Urinary bladder (tissue), 4 donors: ENCODE results near the gene CYFIP1. TPM values are rescaled to one million over a fixed set of nuclear protein-coding genes. Genes with fewer than 3 reads are reported as not detected.

Experiments
- DNase-seq: peaks from one replicate; pipeline ENCODE4 v3.0.0-alpha.2; 2015; ENCODE audit errors: extremely low spot score
- H3K27ac ChIP-seq: one replicate; pipeline ENCODE4 v1.5.1; 2013; ENCODE audit warnings: low read depth, mild to moderate bottlenecking, moderate library complexity
- H3K36me3 ChIP-seq: one replicate; pipeline ENCODE4 v1.6.1; 2013; ENCODE audit warnings: mild to moderate bottlenecking, moderate library complexity; ENCODE audit not compliant: insufficient read depth
- H3K4me1 ChIP-seq: one replicate; pipeline ENCODE4 v1.6.1; 2013; ENCODE audit warnings: mild to moderate bottlenecking, moderate library complexity; ENCODE audit not compliant: insufficient read depth
- H3K4me3 ChIP-seq: one replicate; pipeline ENCODE4 v1.5.1; 2013; ENCODE audit warnings: low read depth, low read length
- WGBS: extraction: QIAGEN DNeasy Blood & Tissue Kit; methylation state at CpG from one replicate; pipeline ENCODE4 v1.1.7; 2013; 5-methylcytosine and 5-hydroxymethylcytosine counted together
- polyA plus RNA-seq: library from polyadenylated mRNA; stranded (reverse); fragments of 200-250 nt; gene quantifications from one replicate; pipeline ENCODE4 v1.2.3, GENCODE V29; 2013
- total RNA-seq: library from RNA; depleted of rRNA; stranded (reverse); fragments of >200 nt; gene quantifications from one replicate; pipeline ENCODE4 v1.2.3, GENCODE V29; 2014
- donor health status: healthy with polysubstance abuse.
- donor health status: healthy.

The CYFIP1 gene
- total and polyA plus RNA-seq, 2 donors: 49.6 to 85.0 TPM

GRCh38 chr15:22878103-22878502 lies 102.1 kb downstream of the CYFIP1 start:
- no peak overlapping the region for H3K4me3 ChIP-seq
- no peaks in the 10 kb centered on the region for H3K4me1 ChIP-seq
- no peak for DNase-seq
- WGBS: 90% methylated on average over 10 of the region's 10 CpGs
- H3K27ac ChIP-seq: no peak overlapping the region
- peaks cover 6% of the 10 kb centered on the region for H3K36me3 ChIP-seq

- Histone ChIP-seq H3K4me1 (no peaks in the 10 kb centered on the region), H3K4me3 (no peak overlapping the region), H3K27ac (no peak overlapping the region), H3K36me3 (peaks cover 6% of the 10 kb centered on the region)
- DNase-seq: no peak
- WGBS: 96% methylated on average over 8 of the region's 8 CpGs
Measured at GRCh38 chr15:22877607-22878006, 102.6 kb downstream of the CYFIP1 start.

DNA sequence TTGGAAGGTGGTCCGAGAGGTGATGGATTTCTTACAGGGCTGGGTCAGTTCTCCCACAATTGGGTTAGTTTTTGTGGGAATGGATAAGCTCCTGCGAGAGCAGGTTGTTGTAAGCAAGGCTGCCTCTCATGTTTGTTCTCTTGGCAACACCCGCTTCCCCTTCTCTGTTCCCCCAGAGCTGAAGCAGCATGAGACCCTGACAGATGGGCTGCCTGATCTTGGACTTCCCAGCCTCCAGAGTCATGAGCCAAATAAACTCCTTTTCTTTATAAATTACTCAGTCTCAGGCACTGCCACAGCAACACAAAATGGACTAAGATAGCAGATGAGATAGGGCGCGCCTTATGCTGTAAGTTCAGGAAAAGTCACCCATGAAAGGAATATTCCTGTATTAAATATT lies 103.1 kb downstream of the CYFIP1 start:
- Histone ChIP-seq H3K36me3 (peaks cover 5% of the 10 kb centered on the region), H3K4me3 (no peak overlapping the region), H3K4me1 (no peaks in the 10 kb centered on the region), H3K27ac (no peak overlapping the region)
- no peak for DNase-seq
- WGBS: 97% methylated on average over 5 of the region's 5 CpGs

GRCh38 chr15:22874966-22875365 lies 105.2 kb downstream of the CYFIP1 start:
- Histone ChIP-seq H3K27ac (no peak overlapping the region), H3K4me3 (no peak overlapping the region), H3K4me1 (no peaks in the 10 kb centered on the region), H3K36me3 (peaks cover 2% of the 10 kb centered on the region)
- 95% methylated on average over 7 of the region's 7 CpGs for WGBS
- DNase-seq: no peak

DNA sequence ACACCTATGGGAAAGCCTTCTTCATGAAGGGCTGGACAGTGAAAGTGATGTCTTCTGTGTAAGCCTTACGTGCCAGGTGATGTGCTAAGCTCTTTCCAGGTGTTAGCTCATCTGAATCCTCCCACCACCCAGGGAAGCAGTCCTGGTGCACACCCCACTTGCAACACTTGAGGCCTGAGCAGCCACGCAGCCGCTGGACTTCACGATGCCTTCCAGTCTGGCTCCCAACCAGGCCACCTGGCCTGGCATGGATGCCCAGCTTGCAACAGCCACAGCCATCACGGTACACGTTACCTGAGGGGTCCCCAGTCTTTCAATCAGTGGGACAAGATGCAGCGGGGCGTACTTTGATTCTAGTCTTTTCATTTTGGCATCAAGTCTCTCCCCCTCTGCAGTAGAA lies 105.9 kb downstream of the CYFIP1 start:
- no peaks in the 10 kb centered on the region for H3K4me1 ChIP-seq
- no peak overlapping the region for H3K27ac ChIP-seq
- no peak overlapping the region for H3K4me3 ChIP-seq
- WGBS: 96% methylated on average over 8 of the region's 8 CpGs
- peaks cover 2% of the 10 kb centered on the region for H3K36me3 ChIP-seq
- DNase-seq: no peak

DNA sequence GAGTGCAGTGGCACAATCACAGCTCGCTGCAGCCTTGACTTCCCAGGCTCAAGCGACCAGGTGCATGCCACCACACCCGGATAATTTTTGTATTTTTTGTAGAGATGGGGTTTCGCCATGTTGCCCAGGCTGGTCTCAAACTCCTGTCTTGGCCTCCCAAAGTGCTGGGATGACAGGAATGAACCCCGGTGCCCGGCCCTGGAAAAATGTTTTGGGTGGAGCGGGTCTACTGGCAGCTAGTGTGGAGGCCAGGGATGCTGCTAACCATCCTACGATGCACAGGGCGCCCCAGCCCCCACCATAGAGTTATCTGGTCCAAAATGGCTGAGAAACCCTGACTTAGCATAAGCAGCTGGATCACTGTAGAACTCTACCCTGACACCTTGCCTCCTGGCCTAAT lies 106.3 kb downstream of the CYFIP1 start:
- peaks cover 2% of the 10 kb centered on the region for H3K36me3 ChIP-seq
- WGBS: 92% methylated on average over 9 of the region's 9 CpGs
- H3K4me1 ChIP-seq: no peaks in the 10 kb centered on the region
- no peak for DNase-seq
- H3K27ac ChIP-seq: no peak overlapping the region
- no peak overlapping the region for H3K4me3 ChIP-seq

DNA sequence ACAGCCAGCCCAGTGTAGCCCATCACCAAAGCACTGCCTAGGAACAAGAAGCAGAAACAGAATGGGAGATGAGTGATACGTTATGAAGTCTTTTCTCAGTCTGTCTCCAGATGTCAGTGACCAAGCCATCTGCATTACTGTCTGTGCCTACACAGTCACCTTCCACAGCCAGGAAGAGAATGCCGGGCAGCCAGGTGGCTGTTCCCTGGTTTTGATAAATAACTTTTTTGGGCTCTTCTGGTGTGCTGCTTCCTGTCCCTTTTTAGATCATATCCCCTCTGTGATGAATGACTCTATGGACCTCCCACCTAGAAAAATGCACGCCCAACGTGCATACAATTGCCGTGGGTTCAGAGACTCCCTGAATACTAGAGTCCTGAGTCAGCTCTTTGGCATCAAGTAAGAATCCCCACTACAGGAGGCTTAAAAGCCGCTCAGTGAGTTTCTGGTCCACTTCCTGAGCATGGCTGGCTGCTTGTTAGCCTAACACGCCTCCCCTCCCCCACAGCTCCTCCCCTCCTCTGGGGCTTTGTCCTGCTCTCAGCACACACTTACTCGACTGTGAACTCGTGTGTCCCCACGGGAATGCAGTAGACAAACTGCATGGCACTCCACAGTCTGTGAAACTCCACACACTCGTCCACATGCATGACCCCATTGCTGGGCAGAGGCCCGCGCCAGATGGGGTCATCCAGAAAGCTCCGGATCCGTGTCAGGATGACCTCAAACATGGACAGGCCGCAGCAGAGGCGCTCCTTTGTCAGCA lies 107.0 kb downstream of the CYFIP1 start:
- 86% methylated on average over 17 of the region's 17 CpGs for WGBS

DNA sequence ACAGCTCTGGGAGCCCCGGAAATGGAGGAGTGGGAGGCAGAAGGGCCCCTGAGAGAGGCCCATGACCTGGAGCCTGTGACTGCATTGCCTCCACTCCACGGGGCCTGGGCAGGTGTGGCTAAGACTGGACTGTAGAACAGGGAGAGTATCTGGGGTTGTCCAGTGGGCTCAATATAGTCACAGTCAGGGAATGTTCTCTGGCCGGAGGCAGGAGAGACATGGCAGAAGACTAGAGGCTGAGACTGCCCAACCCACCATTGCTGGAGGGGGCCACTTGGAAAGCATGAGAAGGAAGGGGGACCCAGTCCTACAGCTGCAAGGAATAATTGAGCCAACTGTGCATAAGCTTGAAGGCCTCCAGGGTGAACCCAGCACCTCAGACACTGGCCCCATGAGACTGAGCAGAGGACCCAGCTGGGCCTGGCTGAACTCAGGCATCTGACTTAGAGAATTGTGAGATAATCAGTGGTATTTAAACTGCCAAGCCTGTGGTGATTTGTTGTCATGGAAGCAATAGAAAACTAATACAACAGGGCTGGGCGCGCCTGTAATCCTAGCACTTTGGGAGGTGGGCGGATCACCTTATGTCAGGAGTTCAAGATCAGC lies 108.6 kb downstream of the CYFIP1 start:
- Histone ChIP-seq H3K4me1 (no peaks in the 10 kb centered on the region), H3K36me3 (no peaks in the 10 kb centered on the region), H3K27ac (no peak overlapping the region), H3K4me3 (no peak overlapping the region)
- no peak for DNase-seq
- WGBS: 95% methylated on average over 6 of the region's 6 CpGs

More for the DNA sequence above, 107.0 kb downstream of the CYFIP1 start:
- no peak overlapping the region for H3K27ac ChIP-seq
- no peak overlapping the region for H3K4me3 ChIP-seq
- no peaks in the 10 kb centered on the region for H3K4me1 ChIP-seq
- peaks cover 2% of the 10 kb centered on the region for H3K36me3 ChIP-seq
- DNase-seq: no peak

GRCh38 chr15:22870865-22871264 lies 109.3 kb downstream of the CYFIP1 start:
- H3K36me3 ChIP-seq: peaks cover 3% of the 10 kb centered on the region
- 98% methylated on average over 11 of the region's 11 CpGs for WGBS

DNA sequence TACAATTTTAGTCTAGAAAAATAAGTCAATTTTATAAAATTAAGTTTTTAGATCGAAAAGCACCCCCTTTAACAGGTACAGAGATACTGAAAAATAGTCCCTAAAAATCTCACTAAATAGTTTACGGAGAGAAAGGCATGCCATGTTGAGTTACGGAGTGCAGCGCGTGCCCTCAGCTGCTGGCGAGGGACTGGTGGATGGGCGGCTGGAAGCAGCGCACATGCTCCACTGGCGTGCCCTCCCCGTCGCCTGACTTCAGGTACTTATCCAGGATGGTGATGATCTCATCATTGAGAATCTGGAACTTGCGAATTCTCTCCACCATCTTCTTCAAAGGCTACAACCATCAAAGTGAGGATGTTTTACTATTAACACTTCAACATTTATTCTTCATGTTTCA lies 110.3 kb downstream of the CYFIP1 start:
- Histone ChIP-seq H3K27ac (no peak overlapping the region), H3K4me3 (no peak overlapping the region), H3K4me1 (no peaks in the 10 kb centered on the region), H3K36me3 (peaks cover 3% of the 10 kb centered on the region)
- DNase-seq: no peak
- WGBS: 97% methylated on average over 12 of the region's 12 CpGs

More at GRCh38 chr15:22870865-22871264, 109.3 kb downstream of the CYFIP1 start:
- Histone ChIP-seq H3K4me1 (no peaks in the 10 kb centered on the region), H3K27ac (no peak overlapping the region), H3K4me3 (no peak overlapping the region)
- DNase-seq: no peak

DNA sequence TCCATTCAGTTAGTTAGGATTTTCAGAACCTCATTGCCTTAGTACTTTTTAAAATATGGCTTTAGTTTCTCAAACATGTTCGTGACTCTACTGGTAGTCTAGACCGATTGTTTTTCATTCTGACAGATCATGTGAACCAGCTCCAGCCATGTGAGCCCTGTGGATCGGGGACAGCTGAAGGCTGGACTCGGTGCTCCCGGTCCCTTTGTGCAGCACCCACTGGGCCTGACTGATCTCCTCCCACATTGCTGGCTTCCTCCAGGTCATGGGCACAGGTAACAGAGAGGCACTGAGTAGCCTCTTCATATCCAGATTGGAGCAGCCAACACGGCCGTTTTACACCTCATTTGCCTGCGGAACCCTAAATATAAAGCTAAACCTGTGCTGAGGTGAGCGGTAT lies 111.2 kb downstream of the CYFIP1 start:
- 78% methylated on average over 9 of the region's 9 CpGs for WGBS
- peaks cover 3% of the 10 kb centered on the region for H3K36me3 ChIP-seq

GRCh38 chr15:22868495-22868894 lies 111.7 kb downstream of the CYFIP1 start:
- Histone ChIP-seq H3K27ac (no peak overlapping the region), H3K4me1 (no peaks in the 10 kb centered on the region), H3K36me3 (peaks cover 3% of the 10 kb centered on the region), H3K4me3 (no peak overlapping the region)
- WGBS: 35% methylated on average over 4 of the region's 4 CpGs
- DNase-seq: no peak

More for the DNA sequence above, 111.2 kb downstream of the CYFIP1 start:
- Histone ChIP-seq H3K27ac (no peak overlapping the region), H3K4me1 (no peaks in the 10 kb centered on the region), H3K4me3 (no peak overlapping the region)
- DNase-seq: no peak

GRCh38 chr15:22867886-22868285 lies 112.3 kb downstream of the CYFIP1 start:
- peaks cover 3% of the 10 kb centered on the region for H3K36me3 ChIP-seq
- 83% methylated on average over 6 of the region's 6 CpGs for WGBS

GRCh38 chr15:22866079-22866478 lies 114.1 kb downstream of the CYFIP1 start:
- H3K4me3 ChIP-seq: no peak overlapping the region
- no peaks in the 10 kb centered on the region for H3K4me1 ChIP-seq
- H3K36me3 ChIP-seq: peaks cover 3% of the 10 kb centered on the region
- DNase-seq: no peak
- no peak overlapping the region for H3K27ac ChIP-seq
- WGBS: 87% methylated on average over 7 of the region's 7 CpGs

More at GRCh38 chr15:22867886-22868285, 112.3 kb downstream of the CYFIP1 start:
- no peak for DNase-seq
- Histone ChIP-seq H3K4me1 (no peaks in the 10 kb centered on the region), H3K4me3 (no peak overlapping the region), H3K27ac (no peak overlapping the region)
